Effector memory CD8-positive, alpha-beta T cell (primary cell): ENCODE results near the gene RARS1.
A peak's percentile ranks its signal among the peaks of the same experiment; 100 is the strongest.

Source experiments
- ATAC-seq: fragments of 150-1000 bp; cut with Tn5 transposase; replicated peaks from 2 replicates; pipeline ENCODE4 v1.10.0; 2021; ENCODE audit warnings: mild to moderate bottlenecking, moderate library complexity
- DNase-seq, 3 experiments: peaks; one replicate each; pipeline ENCODE4 v3.0.0; 2021
- H3K27ac Mint-ChIP-seq, 2 donors: one replicate each; pipeline ENCODE4 v1.8.0; 2022; ENCODE audit warnings: mild to moderate bottlenecking in 2 of 2, mixed read lengths in 2 of 2, moderate library complexity in 2 of 2
- H3K27me3 Mint-ChIP-seq, 2 donors: one replicate each; pipeline ENCODE4 v1.8.0; 2022; ENCODE audit warnings: mixed read lengths in 2 of 2
- H3K36me3 Mint-ChIP-seq: one replicate; pipeline ENCODE4 v1.8.0; 2022; ENCODE audit warnings: mild to moderate bottlenecking, moderate library complexity, mixed read lengths; ENCODE audit not compliant: insufficient read depth
- H3K4me1 Mint-ChIP-seq, 2 donors: one replicate each; pipeline ENCODE4 v1.8.0; 2022; ENCODE audit warnings: low read depth in 2 of 2, mixed read lengths in 2 of 2
- H3K4me3 Mint-ChIP-seq, 2 donors: one replicate each; pipeline ENCODE4 v1.8.0; 2022; ENCODE audit warnings: mild to moderate bottlenecking in 2 of 2, mixed read lengths in 2 of 2, moderate library complexity in 2 of 2
- H3K9me3 Mint-ChIP-seq, 2 donors: one replicate each; pipeline ENCODE4 v1.8.0; 2022; ENCODE audit warnings: mixed read lengths in 2 of 2

RARS1 gene

DNA sequence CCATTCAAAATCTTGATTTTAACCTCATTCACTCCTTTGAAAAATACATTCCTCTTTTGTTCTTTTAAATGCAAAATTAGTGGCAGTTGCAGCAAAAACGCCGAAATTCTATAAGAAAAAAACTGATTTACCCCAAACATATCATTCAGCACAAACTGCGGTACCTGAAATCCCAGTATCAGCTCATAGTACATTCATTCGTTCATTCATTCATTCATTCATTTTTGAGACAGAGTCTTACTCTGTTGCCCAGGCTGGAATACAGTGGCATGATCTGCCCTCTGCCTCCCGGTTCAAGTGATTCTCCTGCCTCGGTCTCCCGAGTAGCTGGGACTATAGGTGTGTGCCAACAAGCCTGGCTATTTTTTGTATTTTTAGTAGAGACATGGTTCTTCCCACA, 63.3 kb downstream of the RARS1 start:
- no peak for DNase-seq
- no peak overlapping the region for H3K27ac Mint-ChIP-seq
- H3K36me3 Mint-ChIP-seq: peaks cover 14% of the 10 kb centered on the region
- no peak overlapping the region for H3K4me3 Mint-ChIP-seq
- peaks cover 5 to 10% of the 10 kb centered on the region in 2 donors for H3K4me1 Mint-ChIP-seq
- H3K9me3 Mint-ChIP-seq: no peaks in the 10 kb centered on the region
- no peak for ATAC-seq
- no peaks in the 10 kb centered on the region for H3K27me3 Mint-ChIP-seq

DNA sequence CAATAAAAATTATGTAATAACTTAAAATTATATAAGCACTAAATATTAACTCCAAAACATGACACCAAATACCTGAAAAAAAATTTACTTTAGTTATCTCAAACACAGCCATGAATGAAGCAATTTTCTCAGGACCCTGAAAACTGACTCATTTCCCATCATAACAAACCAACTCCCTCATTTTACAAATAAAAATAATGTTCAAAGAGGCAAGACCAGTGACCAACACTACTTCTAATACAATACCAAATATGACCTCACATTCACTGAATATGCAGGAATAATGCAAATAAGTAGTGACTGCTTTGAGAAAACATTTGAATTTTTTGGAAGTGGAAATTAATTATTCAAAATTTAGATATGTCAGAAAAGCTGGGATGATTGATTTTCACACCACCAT, 64.4 kb downstream of the RARS1 start:
- Mint-ChIP-seq H3K4me1 (peaks cover 5 to 10% of the 10 kb centered on the region in 2 donors), H3K36me3 (peaks cover 22% of the 10 kb centered on the region), H3K27ac (no peak overlapping the region), H3K27me3 (no peaks in the 10 kb centered on the region), H3K4me3 (no peak overlapping the region), H3K9me3 (no peaks in the 10 kb centered on the region)
- ATAC-seq (no peak), DNase-seq (no peak)

- ATAC-seq: no peak
- no peak overlapping the region for H3K27ac Mint-ChIP-seq
Observed at GRCh38 chr5:168552146-168552545, 65.9 kb downstream of the RARS1 start.

DNA sequence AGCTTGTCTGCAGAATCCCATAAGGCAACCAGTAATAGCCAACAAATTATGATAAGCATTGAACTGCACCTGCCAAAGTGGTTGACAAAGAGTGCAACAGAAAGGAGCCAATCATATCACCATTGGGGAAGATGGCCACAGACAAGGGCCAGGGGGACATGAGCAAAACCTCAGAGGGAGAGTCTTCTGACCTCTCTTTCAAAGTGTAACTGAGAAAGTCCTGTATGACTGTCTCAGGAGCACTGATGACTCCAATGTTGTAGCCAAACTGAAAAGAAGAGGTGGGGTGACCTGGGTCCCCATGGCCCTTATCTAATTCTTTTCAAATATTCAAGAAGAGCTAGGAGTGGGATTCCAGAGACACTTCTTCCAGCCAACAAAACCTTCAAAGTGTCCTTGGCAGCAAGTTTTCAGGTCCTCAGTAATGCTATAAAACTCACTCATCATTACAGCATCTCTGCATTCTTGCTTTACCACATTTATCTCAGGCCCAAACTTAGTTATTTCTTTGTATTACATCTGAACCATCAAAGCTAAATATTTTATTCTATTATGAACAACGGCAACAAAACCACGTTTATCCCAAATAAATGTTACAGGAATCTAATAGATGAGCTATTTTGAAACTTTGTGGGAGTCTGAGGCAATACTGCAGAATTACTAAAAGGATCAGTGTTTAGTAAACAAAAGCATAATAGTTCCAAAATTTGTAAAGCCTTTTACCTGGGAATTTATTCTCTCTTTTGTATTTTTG, 67.3 kb downstream of the RARS1 start:
- H3K36me3 Mint-ChIP-seq: peaks cover 48% of the 10 kb centered on the region
- ATAC-seq (no peak), DNase-seq (no peak)
- peak overlapping the region in 1 of 2 donors; percentile 58 for H3K27ac Mint-ChIP-seq
- H3K4me1 Mint-ChIP-seq: peaks cover 5 to 10% of the 10 kb centered on the region in 2 donors
- no peak overlapping the region for H3K4me3 Mint-ChIP-seq
- H3K9me3 Mint-ChIP-seq: no peaks in the 10 kb centered on the region
- no peaks in the 10 kb centered on the region for H3K27me3 Mint-ChIP-seq

More at GRCh38 chr5:168552146-168552545, 65.9 kb downstream of the RARS1 start:
- Mint-ChIP-seq H3K9me3 (no peaks in the 10 kb centered on the region), H3K4me1 (peaks cover 5 to 10% of the 10 kb centered on the region in 2 donors), H3K36me3 (peaks cover 37% of the 10 kb centered on the region), H3K27me3 (no peaks in the 10 kb centered on the region), H3K4me3 (no peak overlapping the region)
- DNase-seq: no peak

DNA sequence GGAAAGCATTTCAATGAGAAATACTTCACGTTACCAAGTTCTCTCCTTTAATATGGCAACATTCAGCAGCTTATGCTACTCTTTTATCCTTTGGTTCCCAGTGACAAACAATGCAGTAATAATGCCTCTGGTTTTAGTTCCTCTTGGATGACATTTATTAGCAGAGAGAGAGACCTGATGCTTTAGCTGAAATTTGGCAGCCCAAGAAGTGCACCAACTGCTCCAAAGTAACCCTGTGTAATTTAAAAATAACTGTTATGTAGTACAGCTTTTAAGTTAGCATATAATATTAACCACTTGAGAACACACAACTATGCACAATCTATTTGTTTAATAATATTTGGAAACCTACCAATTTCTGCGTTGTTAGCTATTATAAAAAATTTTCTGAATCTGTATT, 71.1 kb downstream of the RARS1 start:
- Mint-ChIP-seq H3K4me1 (peaks cover 5 to 13% of the 10 kb centered on the region in 2 donors), H3K27ac (no peak overlapping the region), H3K4me3 (no peak overlapping the region), H3K9me3 (no peaks in the 10 kb centered on the region), H3K27me3 (no peaks in the 10 kb centered on the region), H3K36me3 (peaks cover 72% of the 10 kb centered on the region)
- no peak for ATAC-seq
- DNase-seq: no peak

- no peaks in the 10 kb centered on the region for H3K27me3 Mint-ChIP-seq
- peaks cover under 1 to 3% of the 10 kb centered on the region in 2 donors for H3K4me1 Mint-ChIP-seq
- H3K36me3 Mint-ChIP-seq: peaks cover 44% of the 10 kb centered on the region
- DNase-seq: no peak
- no peak overlapping the region for H3K4me3 Mint-ChIP-seq
- ATAC-seq: no peak
- peak overlapping the region in 1 of 2 donors; percentile 5 for H3K27ac Mint-ChIP-seq
- no peaks in the 10 kb centered on the region for H3K9me3 Mint-ChIP-seq
Observed at GRCh38 chr5:168562279-168562678, 76.0 kb downstream of the RARS1 start.

GRCh38 chr5:168563959-168564358, 77.7 kb downstream of the RARS1 start:
- peaks cover 33% of the 10 kb centered on the region for H3K36me3 Mint-ChIP-seq
- H3K9me3 Mint-ChIP-seq: no peaks in the 10 kb centered on the region
- DNase-seq (no peak), ATAC-seq (no peak)
- H3K4me3 Mint-ChIP-seq: no peak overlapping the region
- H3K27ac Mint-ChIP-seq: no peak overlapping the region
- no peaks in the 10 kb centered on the region for H3K27me3 Mint-ChIP-seq
- peaks cover 4 to 9% of the 10 kb centered on the region in 2 donors for H3K4me1 Mint-ChIP-seq

- no peak overlapping the region for H3K4me3 Mint-ChIP-seq
- H3K36me3 Mint-ChIP-seq: peaks cover 8% of the 10 kb centered on the region
- H3K27me3 Mint-ChIP-seq: no peaks in the 10 kb centered on the region
- H3K9me3 Mint-ChIP-seq: no peaks in the 10 kb centered on the region
- peaks cover 10 to 25% of the 10 kb centered on the region in 2 donors for H3K4me1 Mint-ChIP-seq
- DNase-seq (no peak), ATAC-seq (no peak)
- no peak overlapping the region for H3K27ac Mint-ChIP-seq
Observed at GRCh38 chr5:168568738-168569137, 82.5 kb downstream of the RARS1 start.
